AG09309 (cell line): ENCODE measurements around the gene WDR20.

Source experiments
- DNase-seq: peaks from one replicate; pipeline ENCODE4 v3.0.0-alpha.2; 2010; ENCODE audit warnings: low read depth
- H3K4me3 ChIP-seq: 2 replicates; pipeline ENCODE4 v1.5.1; 2011; ENCODE audit warnings: mild to moderate bottlenecking, low read depth, low read length, moderate library complexity; ENCODE audit not compliant: control insufficient read depth
- TF ChIP-seq, protein P1 (sequence below): IDR thresholded peaks from 2 replicates; pipeline ENCODE4 v1.5.1; 2011; ENCODE audit warnings: mild to moderate bottlenecking, low read depth, low read length, inconsistent platforms; ENCODE audit not compliant: insufficient read depth, control insufficient read depth; ENCODE audit errors: missing control alignments

The WDR20 gene

DNA sequence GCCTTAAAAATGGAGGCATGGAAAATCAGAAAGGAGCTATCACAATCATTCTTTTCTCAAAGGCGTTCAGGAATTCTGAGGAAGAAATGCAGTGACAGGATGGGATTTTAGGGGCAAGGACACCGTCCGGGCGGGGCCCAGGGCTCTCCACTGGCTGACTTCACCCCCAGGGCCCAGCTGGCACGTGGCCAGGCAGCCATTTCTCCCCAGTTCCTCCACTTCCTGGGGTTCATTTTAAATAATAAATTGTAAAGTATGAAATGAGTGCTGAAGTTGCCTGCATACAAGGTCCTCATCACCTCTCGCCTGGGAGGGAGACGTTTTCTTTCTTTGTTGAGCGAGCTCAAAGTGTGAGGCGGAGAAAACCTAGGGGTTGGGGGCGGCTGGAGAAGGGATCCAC is 73.8 kb downstream of the WDR20 start:
- TF ChIP-seq, protein P1, sequence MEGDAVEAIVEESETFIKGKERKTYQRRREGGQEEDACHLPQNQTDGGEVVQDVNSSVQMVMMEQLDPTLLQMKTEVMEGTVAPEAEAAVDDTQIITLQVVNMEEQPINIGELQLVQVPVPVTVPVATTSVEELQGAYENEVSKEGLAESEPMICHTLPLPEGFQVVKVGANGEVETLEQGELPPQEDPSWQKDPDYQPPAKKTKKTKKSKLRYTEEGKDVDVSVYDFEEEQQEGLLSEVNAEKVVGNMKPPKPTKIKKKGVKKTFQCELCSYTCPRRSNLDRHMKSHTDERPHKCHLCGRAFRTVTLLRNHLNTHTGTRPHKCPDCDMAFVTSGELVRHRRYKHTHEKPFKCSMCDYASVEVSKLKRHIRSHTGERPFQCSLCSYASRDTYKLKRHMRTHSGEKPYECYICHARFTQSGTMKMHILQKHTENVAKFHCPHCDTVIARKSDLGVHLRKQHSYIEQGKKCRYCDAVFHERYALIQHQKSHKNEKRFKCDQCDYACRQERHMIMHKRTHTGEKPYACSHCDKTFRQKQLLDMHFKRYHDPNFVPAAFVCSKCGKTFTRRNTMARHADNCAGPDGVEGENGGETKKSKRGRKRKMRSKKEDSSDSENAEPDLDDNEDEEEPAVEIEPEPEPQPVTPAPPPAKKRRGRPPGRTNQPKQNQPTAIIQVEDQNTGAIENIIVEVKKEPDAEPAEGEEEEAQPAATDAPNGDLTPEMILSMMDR, result no peak
- DNase-seq, result no peak
- no peak overlapping the region for H3K4me3 ChIP-seq

DNA sequence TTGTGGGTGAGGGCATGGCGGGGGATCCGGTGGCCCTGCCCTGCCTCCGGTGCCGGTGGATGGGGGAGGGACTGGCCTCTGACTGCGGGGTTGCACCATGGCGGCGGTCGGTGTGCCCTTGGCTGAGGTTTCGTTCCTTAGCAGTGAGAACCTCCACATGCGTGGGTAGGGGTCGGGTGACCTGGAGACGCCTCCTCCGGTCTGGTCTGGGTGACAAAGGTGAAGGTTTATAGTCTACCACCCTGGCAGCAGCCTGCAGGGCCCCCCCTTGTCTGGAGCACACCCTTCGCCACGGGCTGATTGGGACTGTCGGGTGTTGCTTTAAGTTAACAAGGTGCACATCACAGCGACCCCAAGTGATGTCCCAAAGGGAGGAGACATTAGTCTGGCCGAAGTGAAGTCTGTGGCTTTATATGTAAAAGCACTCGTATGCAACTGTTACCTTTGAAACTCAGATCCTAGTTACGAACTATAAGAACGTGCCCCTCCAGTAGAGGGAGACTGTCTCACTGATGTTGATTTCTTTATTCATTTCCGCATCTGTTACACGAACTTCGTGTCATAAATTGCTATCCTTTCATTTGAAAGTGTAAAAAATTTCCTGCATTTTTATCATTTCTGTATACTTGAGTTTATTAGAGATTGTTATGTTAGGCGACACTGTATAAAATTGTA is 74.4 kb downstream of the WDR20 start:
- no peak overlapping the region for H3K4me3 ChIP-seq
- TF ChIP-seq, protein P1, result no peak
- DNase-seq, result no peak

DNA sequence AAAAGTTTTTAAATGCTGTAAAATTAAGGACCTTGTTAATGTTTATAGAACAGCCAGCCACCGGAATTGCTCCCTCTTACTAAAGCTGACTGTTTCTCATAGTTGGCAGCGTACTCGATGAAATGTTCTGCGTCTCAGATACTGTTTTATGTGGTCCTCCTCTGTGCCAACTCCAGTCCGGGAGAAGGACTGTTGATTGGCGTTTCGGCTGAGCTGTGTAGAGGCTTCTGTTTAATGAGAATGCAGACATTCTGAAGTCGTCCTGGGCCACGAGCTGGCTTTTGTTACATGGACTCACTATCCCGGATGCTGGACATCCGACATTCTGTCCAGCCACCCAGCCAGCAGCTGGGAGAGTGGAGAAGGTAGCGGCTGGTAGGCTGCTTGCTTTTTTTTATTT is 75.4 kb downstream of the WDR20 start:
- H3K4me3 ChIP-seq, result no peak overlapping the region
- DNase-seq, result peak; percentile 56
- TF ChIP-seq, protein P1, result no peak

DNA sequence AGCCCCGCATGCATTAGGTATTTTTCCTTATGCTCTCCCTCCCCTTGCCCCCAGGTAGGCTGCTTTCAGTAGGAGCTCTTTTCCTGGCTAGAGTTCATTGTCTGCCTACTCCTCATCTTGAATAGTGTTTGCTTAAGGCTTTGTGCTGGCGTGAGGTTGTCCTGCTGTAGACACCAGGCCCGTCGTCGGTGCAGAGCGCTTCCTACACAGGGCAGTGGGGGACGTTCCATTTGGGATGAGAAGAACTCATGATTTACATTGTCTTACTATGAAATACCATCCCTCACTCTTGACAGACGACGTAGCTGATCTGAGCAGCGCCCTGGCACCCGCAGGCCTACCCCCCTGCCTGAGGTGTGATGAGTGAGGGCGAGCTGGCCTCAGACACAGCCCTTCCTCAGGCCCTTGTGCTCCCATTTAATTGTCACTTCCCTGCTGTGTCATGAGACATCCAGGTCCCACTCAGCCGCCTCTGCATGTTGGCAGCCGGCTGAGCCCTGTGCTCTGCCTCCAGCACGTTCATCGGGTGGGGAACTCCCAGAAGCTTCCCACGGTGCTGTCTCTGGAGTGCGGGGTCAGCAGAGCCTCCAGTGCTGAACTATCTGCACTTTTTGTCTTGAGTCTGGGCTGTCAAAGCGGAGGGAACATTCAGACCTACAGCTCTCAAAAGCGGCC is 76.0 kb downstream of the WDR20 start:
- H3K4me3 ChIP-seq, result no peak overlapping the region
- no peak for DNase-seq
- TF ChIP-seq, protein P1, result no peak

DNA sequence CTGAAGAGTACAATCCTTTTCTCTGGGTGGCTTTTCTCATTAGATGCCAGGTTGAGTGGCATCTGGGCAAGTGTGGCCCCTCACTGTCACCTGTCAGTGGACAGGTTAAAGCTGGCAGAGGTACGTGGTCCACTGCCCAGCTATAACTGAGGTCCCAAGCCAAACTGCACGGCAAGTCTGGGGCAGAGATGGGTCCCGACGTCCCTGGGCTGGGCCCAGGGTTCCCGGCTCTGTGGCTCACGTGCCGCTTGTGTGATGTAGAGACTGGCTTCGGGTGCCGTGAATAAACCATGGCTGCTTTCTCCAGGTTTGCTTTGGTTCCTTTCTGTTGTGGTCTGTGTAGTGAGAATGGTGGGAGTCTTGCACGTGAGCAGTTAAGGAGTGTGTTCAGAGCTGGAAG is 77.7 kb downstream of the WDR20 start:
- DNase-seq, result no peak
- TF ChIP-seq, protein P1, result no peak
- no peak overlapping the region for H3K4me3 ChIP-seq

DNA sequence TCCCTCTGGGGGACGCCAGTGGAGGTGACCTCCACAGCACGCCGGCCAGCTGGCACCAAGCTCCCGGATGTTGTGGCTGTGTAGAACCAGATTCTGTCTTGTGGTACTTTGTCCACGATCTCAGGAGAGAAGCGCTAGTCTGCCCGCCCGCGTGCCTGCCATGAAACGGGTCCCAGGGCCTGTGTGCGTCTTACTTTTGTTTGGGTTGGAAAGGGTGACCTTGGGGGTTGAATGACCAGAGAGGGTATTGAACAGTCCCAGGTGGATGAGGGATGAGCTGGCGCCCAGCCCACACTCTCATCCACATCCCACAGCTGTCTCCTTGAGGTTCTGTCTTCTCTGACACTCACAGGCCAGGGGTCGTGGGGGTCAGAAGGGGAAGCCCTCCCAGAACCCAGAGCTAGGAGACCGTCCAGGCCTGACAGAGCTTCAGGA is 78.3 kb downstream of the WDR20 start:
- H3K4me3 ChIP-seq, result no peak overlapping the region
- no peak for DNase-seq
- TF ChIP-seq, protein P1, result no peak
